ENCODE data around the gene CTNNA3.

CTNNA3 gene

GRCh38 chr10:66999762-67000545, 696.0 kb downstream of the CTNNA3 start:
- no peak for DNase-seq

- no peak for DNase-seq
These were observed 699.0 kb downstream of the CTNNA3 start for GRCh38 chr10:66996996-66997395.

- DNase-seq = no peak
These were observed 705.7 kb downstream of the CTNNA3 start for GRCh38 chr10:66990143-66990830.

GRCh38 chr10:66983475-66983818, 712.5 kb downstream of the CTNNA3 start:
- DNase-seq = no peak

- no peak for DNase-seq
These were observed 713.1 kb downstream of the CTNNA3 start for GRCh38 chr10:66982792-66983474.

GRCh38 chr10:66982053-66982420, 714.0 kb downstream of the CTNNA3 start:
- no peak for DNase-seq

- no peak for DNase-seq
These were observed 714.5 kb downstream of the CTNNA3 start for GRCh38 chr10:66981361-66982052.

- no peak for DNase-seq
These were observed 715.7 kb downstream of the CTNNA3 start for GRCh38 chr10:66980246-66980815.

- DNase-seq = no peak
These were observed 731.0 kb downstream of the CTNNA3 start for GRCh38 chr10:66964946-66965345.

GRCh38 chr10:66958466-66958865, 737.5 kb downstream of the CTNNA3 start:
- no peak for DNase-seq

GRCh38 chr10:66951896-66952295, 744.1 kb downstream of the CTNNA3 start:
- DNase-seq = no peak

- no peak for DNase-seq
These were observed 752.4 kb downstream of the CTNNA3 start for GRCh38 chr10:66943590-66943989.

- DNase-seq = no peak
These were observed 753.6 kb downstream of the CTNNA3 start for GRCh38 chr10:66942407-66942806.

GRCh38 chr10:66941491-66941890, 754.5 kb downstream of the CTNNA3 start:
- no peak for DNase-seq

- no peak for DNase-seq
These were observed 755.0 kb downstream of the CTNNA3 start for GRCh38 chr10:66940965-66941364.

- no peak for DNase-seq
These were observed 761.3 kb downstream of the CTNNA3 start for GRCh38 chr10:66934711-66935110.

GRCh38 chr10:66931949-66932343, 764.0 kb downstream of the CTNNA3 start:
- DNase-seq = no peak

- no peak for DNase-seq
These were observed 764.6 kb downstream of the CTNNA3 start for GRCh38 chr10:66931340-66931948.

GRCh38 chr10:66929375-66929774, 766.6 kb downstream of the CTNNA3 start:
- DNase-seq = no peak

- DNase-seq = no peak
These were observed 767.2 kb downstream of the CTNNA3 start for GRCh38 chr10:66928776-66929175.

- no peak for DNase-seq
These were observed 767.8 kb downstream of the CTNNA3 start for GRCh38 chr10:66927971-66928770.

Measured in CD4-positive, alpha-beta T cell treated with Interleukin-10 for 1 hour (primary cell).